GM23338 (cell line): ENCODE measurements around the gene SLC13A4. TPM values are rescaled to one million over a fixed set of nuclear protein-coding genes. Genes with fewer than 3 reads are reported as not detected.

Experiments
- ATAC-seq: fragments of 200-7000 bp; cut with Tn5 transposase; 3 replicates; pipeline ENCODE4 v1.9.1; 2020
- DNase-seq: peaks from one replicate; pipeline ENCODE4 v3.0.0-alpha.2; 2015; ENCODE audit warnings: low spot score
- H2AFZ ChIP-seq: fragments of 200-600 bp; sonication (generic); 2 replicates; pipeline ENCODE4 v1.8.0; 2016; ENCODE audit warnings: antibody characterized with exemption, mild to moderate bottlenecking, moderate library complexity
- H3F3A ChIP-seq: fragments of 200-600 bp; sonication (generic); replicated peaks from 2 replicates; pipeline ENCODE4 v1.8.0; 2017; ENCODE audit warnings: antibody characterized with exemption, mixed run types, low read depth
- H3K27ac ChIP-seq: fragments of 200-600 bp; sonication (generic); 2 replicates; pipeline ENCODE4 v1.6.1; 2016; ENCODE audit warnings: low read depth
- H3K27me3 ChIP-seq: fragments of 200-600 bp; sonication (generic); 2 replicates; pipeline ENCODE4 v1.8.0; 2016; ENCODE audit warnings: mild to moderate bottlenecking, mixed run types, moderate library complexity; ENCODE audit not compliant: insufficient read depth
- H3K36me3 ChIP-seq: fragments of 200-600 bp; sonication (generic); 2 replicates; pipeline ENCODE4 v1.8.0; 2016; ENCODE audit warnings: mild to moderate bottlenecking; ENCODE audit not compliant: insufficient read depth
- H3K4me1 ChIP-seq: fragments of 200-600 bp; sonication (generic); 2 replicates; pipeline ENCODE4 v1.8.0; 2016; ENCODE audit warnings: mild to moderate bottlenecking, moderate library complexity; ENCODE audit not compliant: insufficient read depth
- H3K4me2 ChIP-seq: fragments of 200-600 bp; sonication (generic); 2 replicates; pipeline ENCODE4 v1.7.1; 2017; ENCODE audit warnings: mixed run types
- H3K4me3 ChIP-seq: fragments of 200-600 bp; sonication (generic); 2 replicates; pipeline ENCODE4 v1.6.1; 2016; ENCODE audit warnings: mixed run types
- H3K79me2 ChIP-seq: fragments of 200-600 bp; sonication (generic); replicated peaks from 2 replicates; pipeline ENCODE4 v1.8.0; 2017; ENCODE audit warnings: mild to moderate bottlenecking; ENCODE audit not compliant: insufficient read depth
- H3K9me2 ChIP-seq: fragments of 200-600 bp; sonication (generic); 2 replicates; pipeline ENCODE4 v1.8.0; 2017; ENCODE audit not compliant: insufficient read depth
- H4K20me1 ChIP-seq: fragments of 200-600 bp; sonication (generic); replicated peaks from 2 replicates; pipeline ENCODE4 v1.8.0; 2017; ENCODE audit warnings: mild to moderate bottlenecking; ENCODE audit not compliant: insufficient read depth
- H3K27ac Mint-ChIP-seq: 2 replicates; pipeline ENCODE4 v1.8.0; 2020; ENCODE audit warnings: inconsistent platforms, mild to moderate bottlenecking, moderate library complexity, mixed read lengths
- H3K27me3 Mint-ChIP-seq: 3 replicates; pipeline ENCODE4 v1.8.0; 2022; ENCODE audit warnings: low read depth, mild to moderate bottlenecking, moderate library complexity, mixed read lengths, inconsistent platforms; ENCODE audit not compliant: insufficient read depth, poor library complexity
- H3K36me3 Mint-ChIP-seq: 3 replicates; pipeline ENCODE4 v1.8.0; 2021; ENCODE audit warnings: low read depth, mild to moderate bottlenecking, inconsistent platforms, moderate library complexity, mixed read lengths
- H3K4me1 Mint-ChIP-seq: 3 replicates; pipeline ENCODE4 v1.8.0; 2020; ENCODE audit warnings: mild to moderate bottlenecking, inconsistent platforms, mixed read lengths
- H3K4me3 Mint-ChIP-seq: 3 replicates; pipeline ENCODE4 v1.8.0; 2021; ENCODE audit warnings: moderate library complexity, mild to moderate bottlenecking, inconsistent platforms, mixed read lengths
- H3K9me3 Mint-ChIP-seq: 3 replicates; pipeline ENCODE4 v1.8.0; 2020; ENCODE audit warnings: moderate library complexity, mild to moderate bottlenecking, inconsistent platforms, mixed read lengths
- EZH2 ChIP-seq: fragments of 200-600 bp; sonication (generic); IDR thresholded peaks from one replicate; pipeline ENCODE4 v1.8.0; 2017; ENCODE audit warnings: antibody characterized with exemption, mild to moderate bottlenecking, low read depth; ENCODE audit not compliant: unreplicated experiment
- EZH2phosphoT487 ChIP-seq: fragments of 200-600 bp; sonication (generic); IDR thresholded peaks from one replicate; pipeline ENCODE4 v1.8.1; 2018; ENCODE audit warnings: antibody characterized with exemption; ENCODE audit not compliant: unreplicated experiment
- ZNF331 ChIP-seq: fragments of 250-450 bp; sonication (Bioruptor Pico); IDR thresholded peaks from 2 replicates; pipeline ENCODE4 v1.5.0; 2020; ENCODE audit warnings: low read depth, mild to moderate bottlenecking, moderate library complexity
- polyA plus RNA-seq: library from polyadenylated mRNA; unstranded; fragments of >200 nt; fragmentation: Nextera tagmentation; extraction: Ambion mirVana; gene quantifications from 2 replicates; pipeline ENCODE4 v1.2.1, GENCODE V29; 2016
- total RNA-seq: library from RNA; depleted of rRNA; stranded (reverse); fragments of >200 nt; shearing (Covaris generic); gene quantifications from 2 replicates; pipeline ENCODE4 v1.2.3, GENCODE V29; 2014
- TF ChIP-seq, protein P1 (sequence below), 2 experiments: fragments of 200-600 bp in 1 of 2; sonication (generic) in 1 of 2; conservative IDR thresholded peaks; 2 replicates each; pipeline versions ENCODE4 v1.5.1 to v1.6.1; 2016 to 2017; ENCODE audit warnings: antibody characterized with exemption in 2 of 2, low read depth in 2 of 2, mild to moderate bottlenecking in 2 of 2, moderate library complexity in 1 of 2
- TF ChIP-seq, protein P2 (sequence below): fragments of 250-450 bp; sonication (Bioruptor Pico); IDR thresholded peaks from 2 replicates; pipeline ENCODE4 v1.5.0; 2020; ENCODE audit warnings: mild to moderate bottlenecking, moderate library complexity

Gene SLC13A4
- total and polyA plus RNA-seq, 2 experiments from 2014 or later: 1.7 to 2.3 TPM

DNA sequence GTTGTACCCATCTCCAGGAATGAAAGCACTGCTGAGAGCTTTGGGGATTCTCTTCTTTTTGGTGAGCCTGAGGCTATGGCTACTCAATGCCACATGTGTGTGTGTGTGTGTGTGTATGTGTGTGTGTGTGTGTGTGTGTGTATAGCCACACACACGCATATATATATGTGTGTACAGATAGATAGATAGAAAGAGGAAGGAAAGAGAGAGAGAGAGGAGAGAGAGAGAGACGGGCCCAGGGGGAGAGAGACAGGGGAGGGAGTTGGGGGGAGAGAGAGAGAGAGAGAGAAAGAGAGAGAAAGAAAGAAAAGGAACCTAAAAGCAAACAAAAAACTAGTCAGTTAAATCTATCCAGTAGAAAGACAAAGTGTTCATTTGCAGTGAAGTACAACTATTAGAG, 8.3 kb downstream of the SLC13A4 start:
- no peak overlapping the region for H3K4me3 Mint-ChIP-seq

More for the DNA sequence above, 8.3 kb downstream of the SLC13A4 start:
- ATAC-seq (no peak), DNase-seq (no peak)
- H4K20me1 ChIP-seq: no peaks in the 10 kb centered on the region
- Mint-ChIP-seq H3K4me1 (peaks cover 2% of the 10 kb centered on the region; the same call in 2 of the 3 replicates), H3K27ac (no peak overlapping the region), H3K9me3 (no peaks in the 10 kb centered on the region), H3K27me3 (peaks cover 7% of the 10 kb centered on the region), H3K36me3 (no peaks in the 10 kb centered on the region)
- H3K9me2 ChIP-seq: no peaks in the 10 kb centered on the region
- H2AFZ ChIP-seq: no peak overlapping the region
- H3K27ac ChIP-seq: no peak overlapping the region
- no peaks in the 10 kb centered on the region for H3K27me3 ChIP-seq
- no peaks in the 10 kb centered on the region for H3F3A ChIP-seq
- no peak overlapping the region for H3K4me3 ChIP-seq
- H3K4me2 ChIP-seq: no peak overlapping the region
- H3K36me3 ChIP-seq: no peaks in the 10 kb centered on the region; the same call in 1 of the 2 replicates
- H3K4me1 ChIP-seq: no peaks in the 10 kb centered on the region
- no peak for TF ChIP-seq EZH2phosphoT487
- TF ChIP-seq, protein P1, sequence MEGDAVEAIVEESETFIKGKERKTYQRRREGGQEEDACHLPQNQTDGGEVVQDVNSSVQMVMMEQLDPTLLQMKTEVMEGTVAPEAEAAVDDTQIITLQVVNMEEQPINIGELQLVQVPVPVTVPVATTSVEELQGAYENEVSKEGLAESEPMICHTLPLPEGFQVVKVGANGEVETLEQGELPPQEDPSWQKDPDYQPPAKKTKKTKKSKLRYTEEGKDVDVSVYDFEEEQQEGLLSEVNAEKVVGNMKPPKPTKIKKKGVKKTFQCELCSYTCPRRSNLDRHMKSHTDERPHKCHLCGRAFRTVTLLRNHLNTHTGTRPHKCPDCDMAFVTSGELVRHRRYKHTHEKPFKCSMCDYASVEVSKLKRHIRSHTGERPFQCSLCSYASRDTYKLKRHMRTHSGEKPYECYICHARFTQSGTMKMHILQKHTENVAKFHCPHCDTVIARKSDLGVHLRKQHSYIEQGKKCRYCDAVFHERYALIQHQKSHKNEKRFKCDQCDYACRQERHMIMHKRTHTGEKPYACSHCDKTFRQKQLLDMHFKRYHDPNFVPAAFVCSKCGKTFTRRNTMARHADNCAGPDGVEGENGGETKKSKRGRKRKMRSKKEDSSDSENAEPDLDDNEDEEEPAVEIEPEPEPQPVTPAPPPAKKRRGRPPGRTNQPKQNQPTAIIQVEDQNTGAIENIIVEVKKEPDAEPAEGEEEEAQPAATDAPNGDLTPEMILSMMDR (conservative IDR thresholded peaks at IDR 0.05; ENCODE audit: low read depth in 2 of 2): no peak
- no peak for TF ChIP-seq EZH2
- no peak for TF ChIP-seq ZNF331 (CRISPR knock-in tag)
- TF ChIP-seq, protein P2, sequence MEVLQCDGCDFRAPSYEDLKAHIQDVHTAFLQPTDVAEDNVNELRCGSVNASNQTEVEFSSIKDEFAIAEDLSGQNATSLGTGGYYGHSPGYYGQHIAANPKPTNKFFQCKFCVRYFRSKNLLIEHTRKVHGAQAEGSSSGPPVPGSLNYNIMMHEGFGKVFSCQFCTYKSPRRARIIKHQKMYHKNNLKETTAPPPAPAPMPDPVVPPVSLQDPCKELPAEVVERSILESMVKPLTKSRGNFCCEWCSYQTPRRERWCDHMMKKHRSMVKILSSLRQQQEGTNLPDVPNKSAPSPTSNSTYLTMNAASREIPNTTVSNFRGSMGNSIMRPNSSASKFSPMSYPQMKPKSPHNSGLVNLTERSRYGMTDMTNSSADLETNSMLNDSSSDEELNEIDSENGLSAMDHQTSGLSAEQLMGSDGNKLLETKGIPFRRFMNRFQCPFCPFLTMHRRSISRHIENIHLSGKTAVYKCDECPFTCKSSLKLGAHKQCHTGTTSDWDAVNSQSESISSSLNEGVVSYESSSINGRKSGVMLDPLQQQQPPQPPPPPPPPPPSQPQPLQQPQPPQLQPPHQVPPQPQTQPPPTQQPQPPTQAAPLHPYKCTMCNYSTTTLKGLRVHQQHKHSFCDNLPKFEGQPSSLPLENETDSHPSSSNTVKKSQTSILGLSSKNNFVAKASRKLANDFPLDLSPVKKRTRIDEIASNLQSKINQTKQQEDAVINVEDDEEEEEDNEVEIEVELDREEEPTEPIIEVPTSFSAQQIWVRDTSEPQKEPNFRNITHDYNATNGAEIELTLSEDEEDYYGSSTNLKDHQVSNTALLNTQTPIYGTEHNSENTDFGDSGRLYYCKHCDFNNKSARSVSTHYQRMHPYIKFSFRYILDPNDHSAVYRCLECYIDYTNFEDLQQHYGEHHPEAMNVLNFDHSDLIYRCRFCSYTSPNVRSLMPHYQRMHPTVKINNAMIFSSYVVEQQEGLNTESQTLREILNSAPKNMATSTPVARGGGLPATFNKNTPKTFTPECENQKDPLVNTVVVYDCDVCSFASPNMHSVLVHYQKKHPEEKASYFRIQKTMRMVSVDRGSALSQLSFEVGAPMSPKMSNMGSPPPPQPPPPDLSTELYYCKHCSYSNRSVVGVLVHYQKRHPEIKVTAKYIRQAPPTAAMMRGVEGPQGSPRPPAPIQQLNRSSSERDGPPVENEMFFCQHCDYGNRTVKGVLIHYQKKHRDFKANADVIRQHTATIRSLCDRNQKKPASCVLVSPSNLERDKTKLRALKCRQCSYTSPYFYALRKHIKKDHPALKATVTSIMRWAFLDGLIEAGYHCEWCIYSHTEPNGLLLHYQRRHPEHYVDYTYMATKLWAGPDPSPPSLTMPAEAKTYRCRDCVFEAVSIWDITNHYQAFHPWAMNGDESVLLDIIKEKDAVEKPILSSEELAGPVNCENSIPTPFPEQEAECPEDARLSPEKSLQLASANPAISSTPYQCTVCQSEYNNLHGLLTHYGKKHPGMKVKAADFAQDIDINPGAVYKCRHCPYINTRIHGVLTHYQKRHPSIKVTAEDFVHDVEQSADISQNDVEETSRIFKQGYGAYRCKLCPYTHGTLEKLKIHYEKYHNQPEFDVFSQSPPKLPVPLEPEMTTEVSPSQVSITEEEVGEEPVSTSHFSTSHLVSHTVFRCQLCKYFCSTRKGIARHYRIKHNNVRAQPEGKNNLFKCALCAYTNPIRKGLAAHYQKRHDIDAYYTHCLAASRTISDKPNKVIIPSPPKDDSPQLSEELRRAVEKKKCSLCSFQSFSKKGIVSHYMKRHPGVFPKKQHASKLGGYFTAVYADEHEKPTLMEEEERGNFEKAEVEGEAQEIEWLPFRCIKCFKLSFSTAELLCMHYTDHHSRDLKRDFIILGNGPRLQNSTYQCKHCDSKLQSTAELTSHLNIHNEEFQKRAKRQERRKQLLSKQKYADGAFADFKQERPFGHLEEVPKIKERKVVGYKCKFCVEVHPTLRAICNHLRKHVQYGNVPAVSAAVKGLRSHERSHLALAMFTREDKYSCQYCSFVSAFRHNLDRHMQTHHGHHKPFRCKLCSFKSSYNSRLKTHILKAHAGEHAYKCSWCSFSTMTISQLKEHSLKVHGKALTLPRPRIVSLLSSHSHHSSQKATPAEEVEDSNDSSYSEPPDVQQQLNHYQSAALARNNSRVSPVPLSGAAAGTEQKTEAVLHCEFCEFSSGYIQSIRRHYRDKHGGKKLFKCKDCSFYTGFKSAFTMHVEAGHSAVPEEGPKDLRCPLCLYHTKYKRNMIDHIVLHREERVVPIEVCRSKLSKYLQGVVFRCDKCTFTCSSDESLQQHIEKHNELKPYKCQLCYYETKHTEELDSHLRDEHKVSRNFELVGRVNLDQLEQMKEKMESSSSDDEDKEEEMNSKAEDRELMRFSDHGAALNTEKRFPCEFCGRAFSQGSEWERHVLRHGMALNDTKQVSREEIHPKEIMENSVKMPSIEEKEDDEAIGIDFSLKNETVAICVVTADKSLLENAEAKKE (CRISPR knock-in tag): no peak
- no peaks in the 10 kb centered on the region for H3K79me2 ChIP-seq
